IMR-90 (cell line): ENCODE measurements around the gene HMOX2. TPM values are rescaled to one million over a fixed set of nuclear protein-coding genes. Genes with fewer than 3 reads are reported as not detected.

Experiments
- ATAC-seq: fragments of 200-7000 bp; cut with Tn5 transposase; 2 replicates; pipeline ENCODE4 v1.9.1; 2020; ENCODE audit warnings: low read depth, mild to moderate bottlenecking, moderate library complexity
- BruUV-seq: library from RNA; stranded (reverse); fragments of 400-500 nt; replicated peaks from 2 replicates; lab custom pipeline; 2021; lab: Mats Ljungman, UMichigan
- CTCF ChIA-PET: fragments of 300-600 bp; formaldehyde crosslinking; extraction: SDS; loops from one replicate; lab custom pipeline; 2021; ENCODE audit warnings: antibody characterized with exemption; lab: Yijun Ruan, JAX
- POLR2A ChIA-PET: fragments of 300-600 bp; sonication (Branson Sonifier 250); formaldehyde crosslinking; loops from one replicate; lab custom pipeline; 2022; ENCODE audit warnings: antibody characterized with exemption; ENCODE audit not compliant: unreplicated experiment; lab: Charles Lee
- DNase-seq: peaks from one replicate; pipeline ENCODE4 v3.0.0; 2013
- H2AFZ ChIP-seq: replicated peaks from 2 replicates; pipeline ENCODE3; 2013; ENCODE audit warnings: low read length, mild to moderate bottlenecking; ENCODE audit not compliant: poor library complexity
- H2AK5ac ChIP-seq: 2 replicates; pipeline ENCODE4 v1.6.1; 2013; ENCODE audit warnings: low read depth, low read length, inconsistent platforms
- H2AK9ac ChIP-seq: replicated peaks from 2 replicates; pipeline ENCODE3; 2013; ENCODE audit warnings: mild to moderate bottlenecking, low read depth, low read length, moderate library complexity; ENCODE audit not compliant: poor library complexity
- H2BK120ac ChIP-seq: 2 replicates; pipeline ENCODE4 v1.6.1; 2013; ENCODE audit warnings: low read depth, low read length, inconsistent platforms
- H2BK15ac ChIP-seq: 3 replicates; pipeline ENCODE4 v1.6.1; 2013; ENCODE audit warnings: low read depth, low read length, inconsistent platforms
- H2BK20ac ChIP-seq: 2 replicates; pipeline ENCODE4 v1.6.1; 2013; ENCODE audit warnings: low read depth, mild to moderate bottlenecking, inconsistent platforms, low read length, moderate library complexity
- H2BK5ac ChIP-seq: 2 replicates; pipeline ENCODE4 v1.6.1; 2013; ENCODE audit warnings: mild to moderate bottlenecking, low read depth, low read length, inconsistent platforms; ENCODE audit not compliant: poor library complexity, severe bottlenecking
- H3K14ac ChIP-seq: replicated peaks from 2 replicates; pipeline ENCODE4 v1.6.1; 2013; ENCODE audit warnings: low read depth, low read length, inconsistent platforms
- H3K18ac ChIP-seq: 2 replicates; pipeline ENCODE4 v1.6.1; 2013; ENCODE audit warnings: low read depth, low read length, control low read depth
- H3K23ac ChIP-seq: 2 replicates; pipeline ENCODE4 v1.6.1; 2013; ENCODE audit warnings: low read depth, low read length, inconsistent platforms
- H3K27ac ChIP-seq: 2 replicates; pipeline ENCODE4 v1.5.1; 2013; ENCODE audit warnings: mild to moderate bottlenecking, control low read depth, low read length; ENCODE audit not compliant: insufficient read depth
- H3K27me3 ChIP-seq: 2 replicates; pipeline ENCODE4 v1.6.1; 2013; ENCODE audit warnings: low read length; ENCODE audit not compliant: control insufficient read depth, insufficient read depth
- H3K36me3 ChIP-seq: 2 replicates; pipeline ENCODE4 v1.6.1; 2013; ENCODE audit warnings: low read length, mixed read lengths; ENCODE audit not compliant: control insufficient read depth, insufficient read depth
- H3K4ac ChIP-seq: 2 replicates; pipeline ENCODE4 v1.6.1; 2013; ENCODE audit warnings: low read depth, low read length, inconsistent platforms
- H3K4me1 ChIP-seq: 2 replicates; pipeline ENCODE4 v1.6.1; 2013; ENCODE audit warnings: low read length, mixed read lengths; ENCODE audit not compliant: control insufficient read depth, insufficient read depth
- H3K4me2 ChIP-seq: 2 replicates; pipeline ENCODE4 v1.6.1; 2013; ENCODE audit warnings: low read depth, mild to moderate bottlenecking, control low read depth, low read length, moderate library complexity
- H3K4me3 ChIP-seq: 2 replicates; pipeline ENCODE4 v1.5.1; 2013; ENCODE audit warnings: low read depth, mild to moderate bottlenecking, control low read depth, low read length, moderate library complexity; ENCODE audit not compliant: insufficient read depth
- H3K56ac ChIP-seq: 2 replicates; pipeline ENCODE4 v1.6.1; 2013; ENCODE audit warnings: low read length, inconsistent platforms; ENCODE audit not compliant: insufficient read depth; ENCODE audit errors: extremely low read depth
- H3K79me1 ChIP-seq, 2 experiments: 2 replicates each; pipeline ENCODE4 v1.6.1; 2013; ENCODE audit warnings: low read length in 2 of 2, inconsistent platforms in 1 of 2, low read depth in 1 of 2
- H3K9ac ChIP-seq: 2 replicates; pipeline ENCODE4 v1.6.1; 2013; ENCODE audit warnings: low read depth, low read length, control low read depth
- H3K9me1 ChIP-seq: 2 replicates; pipeline ENCODE4 v1.6.1; 2013; ENCODE audit warnings: low read length, inconsistent platforms; ENCODE audit not compliant: insufficient read depth
- H3K9me3 ChIP-seq: 2 replicates; pipeline ENCODE4 v1.6.1; 2013; ENCODE audit warnings: low read length; ENCODE audit not compliant: control insufficient read depth, insufficient read depth
- H4K20me1 ChIP-seq: 2 replicates; pipeline ENCODE4 v1.6.1; 2013; ENCODE audit warnings: low read length, inconsistent platforms; ENCODE audit not compliant: insufficient read depth
- H4K5ac ChIP-seq: 2 replicates; pipeline ENCODE4 v1.6.1; 2013; ENCODE audit warnings: mild to moderate bottlenecking, low read depth, low read length, control low read depth
- H4K8ac ChIP-seq, 2 experiments: 2 replicates each; pipeline ENCODE4 v1.6.1; 2013; ENCODE audit warnings: low read depth in 2 of 2, low read length in 2 of 2, control low read depth in 1 of 2, inconsistent platforms in 1 of 2
- H4K91ac ChIP-seq: 2 replicates; pipeline ENCODE4 v1.6.1; 2013; ENCODE audit warnings: low read depth, low read length, inconsistent platforms; ENCODE audit not compliant: insufficient read depth
- BHLHE40 ChIP-seq: fragments of 150-350 bp; IDR thresholded peaks from 2 replicates; pipeline ENCODE4 v1.6.1; 2016; ENCODE audit warnings: mild to moderate bottlenecking, low read depth, low read length
- CEBPB ChIP-seq: IDR thresholded peaks from 2 replicates; pipeline ENCODE4 v1.6.1; 2012; ENCODE audit warnings: low read depth, low read length, improper control_type of control experiment
- CHD1 ChIP-seq: IDR thresholded peaks from 2 replicates; pipeline ENCODE4 v1.6.1; 2012; ENCODE audit warnings: low read depth, low read length, improper control_type of control experiment
- FOS ChIP-seq: fragments of 150-350 bp; IDR thresholded peaks from 2 replicates; pipeline ENCODE4 v1.6.1; 2016; ENCODE audit warnings: low read depth, low read length
- MAFK ChIP-seq: IDR thresholded peaks from 2 replicates; pipeline ENCODE4 v1.6.1; 2012; ENCODE audit warnings: low read depth, low read length, improper control_type of control experiment
- MAZ ChIP-seq: IDR thresholded peaks from 2 replicates; pipeline ENCODE4 v1.6.1; 2012; ENCODE audit warnings: low read depth, mild to moderate bottlenecking, low read length, improper control_type of control experiment, moderate library complexity, borderline replicate concordance
- MXI1 ChIP-seq: IDR thresholded peaks from 2 replicates; pipeline ENCODE4 v1.6.1; 2012; ENCODE audit warnings: low read depth, mild to moderate bottlenecking, low read length, moderate library complexity, borderline replicate concordance
- NFE2L2 ChIP-seq: fragments of 150-350 bp; IDR thresholded peaks from 2 replicates; pipeline ENCODE4 v1.6.1; 2016; ENCODE audit warnings: low read depth, mild to moderate bottlenecking, low read length
- POLR2A ChIP-seq: IDR thresholded peaks from 2 replicates; pipeline ENCODE4 v1.6.1; 2012; ENCODE audit warnings: mild to moderate bottlenecking, low read depth, low read length
- RAD21 ChIP-seq: IDR thresholded peaks from 2 replicates; pipeline ENCODE4 v1.6.1; 2012; ENCODE audit warnings: low read length, improper control_type of control experiment
- RCOR1 ChIP-seq: IDR thresholded peaks from 2 replicates; pipeline ENCODE4 v1.6.1; 2012; ENCODE audit warnings: mild to moderate bottlenecking, low read length, improper control_type of control experiment; ENCODE audit not compliant: insufficient replicate concordance
- RFX5 ChIP-seq: IDR thresholded peaks from 2 replicates; pipeline ENCODE4 v1.8.0; 2012; ENCODE audit warnings: low read depth, mild to moderate bottlenecking, low read length, moderate library complexity
- SMC3 ChIP-seq: fragments of 150-350 bp; IDR thresholded peaks from 2 replicates; pipeline ENCODE4 v1.6.1; 2016; ENCODE audit warnings: low read depth, mild to moderate bottlenecking, antibody characterized with exemption, low read length, moderate library complexity
- WGBS, 2 experiments: methylation state at CpG; one replicate each; pipeline versions ENCODE4 v1.1.5 to v1.1.7; 2013; ENCODE audit warnings: missing lambda C conversion rate in 2 of 2; ENCODE audit not compliant: insufficient read length in 1 of 2; ENCODE audit errors: extremely low coverage in 2 of 2; 5-methylcytosine and 5-hydroxymethylcytosine counted together
- dilution Hi-C: fragments of 300-500 bp; cut with HindIII; formaldehyde crosslinking; loops from one replicate; pipeline ENCODE4 v1.14.3; 2018; ENCODE audit warnings: low sequenced_read_pairs; ENCODE audit not compliant: unreplicated experiment
- in situ Hi-C: fragments of 300-500 bp; cut with MboI; formaldehyde crosslinking; loops from 3 replicates; pipeline ENCODE4 v1.14.3; 2019; ENCODE audit warnings: low sequenced_read_pairs, inconsistent platforms, mixed read lengths
- intact Hi-C: fragments of 100-400 bp; cut with micrococcal nuclease; formaldehyde crosslinking; loops from 2 replicates; pipeline ENCODE4 v1.10.0; 2022
- polyA plus RNA-seq, 3 experiments: library from polyadenylated mRNA; depleted of rRNA; stranded (reverse); fragments of >200 nt; gene quantifications; 2 replicates each; pipeline ENCODE4 v1.2.3, GENCODE V29; 2012; ENCODE audit warnings: low replicate concordance in 1 of 3
- total RNA-seq: library from RNA; depleted of rRNA; stranded (reverse); fragments of >200 nt; gene quantifications from 2 replicates; pipeline ENCODE4 v1.2.3, GENCODE V29; 2012
- TF ChIP-seq, protein P1 (sequence below): fragments of 150-350 bp; IDR thresholded peaks from 2 replicates; pipeline ENCODE4 v1.6.1; 2017; ENCODE audit warnings: mild to moderate bottlenecking, antibody characterized with exemption, low read length, low read depth
- TF ChIP-seq, protein P2 (sequence below): fragments of 150-350 bp; IDR thresholded peaks from 2 replicates; pipeline ENCODE4 v1.6.1; 2016; ENCODE audit warnings: low read depth, mild to moderate bottlenecking, low read length, moderate library complexity, borderline replicate concordance
- TF ChIP-seq, protein P3 (sequence below): conservative IDR thresholded peaks from 2 replicates; pipeline ENCODE4 v1.5.1; 2012; ENCODE audit warnings: mild to moderate bottlenecking, low read depth, low read length, improper control_type of control experiment

The HMOX2 gene
- total and polyA plus RNA-seq, 2 of the 4 experiments (the other 2 are of a cell fraction): 93.9 to 98.8 TPM

DNA sequence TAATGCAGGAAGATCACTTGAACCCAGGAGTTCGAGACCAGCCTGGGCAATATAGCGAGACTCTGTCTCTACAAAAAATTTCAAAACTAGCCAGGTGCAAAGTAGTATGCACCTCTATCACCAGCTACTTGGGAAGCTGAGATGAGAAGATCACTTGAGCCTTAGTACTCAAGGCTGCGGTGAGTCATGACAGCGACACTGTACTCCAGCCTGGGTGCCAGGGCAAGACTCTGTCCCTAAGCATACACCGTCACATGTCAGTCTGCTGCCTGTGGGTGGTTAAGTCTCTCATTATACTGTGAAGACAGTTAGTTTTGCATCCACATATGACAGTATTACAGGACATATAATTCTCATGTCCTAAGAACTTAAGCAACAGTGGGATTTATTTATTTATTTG is 23.5 kb upstream of the HMOX2 start:
- dilution Hi-C loops (no loop called here), in situ Hi-C loops (no loop called here)

More for the DNA sequence above, 23.5 kb upstream of the HMOX2 start:
- Histone ChIP-seq H3K36me3 (peaks cover 58% of the 10 kb centered on the region), H3K79me1 (peaks cover 10 to 16% of the 10 kb centered on the region in 2 experiments), H3K27ac (no peak overlapping the region), H3K9me1 (0 out of 2 replicates have a peak, but pooled peaks cover 7% of the 10 kb centered on the region), H3K14ac (no peak overlapping the region), H2AK9ac (no peak overlapping the region), H3K18ac (no peak overlapping the region), H3K4me1 (no peaks in the 10 kb centered on the region), H2BK5ac (no peak overlapping the region), H2AFZ (no peak overlapping the region), H3K27me3 (no peaks in the 10 kb centered on the region), H4K5ac (no peak overlapping the region), H2AK5ac (no peak overlapping the region), H3K9me3 (no peaks in the 10 kb centered on the region), H3K56ac (no peak overlapping the region), H2BK15ac (no peak overlapping the region), H4K91ac (no peak overlapping the region), H2BK20ac (no peak overlapping the region), H3K4me3 (no peak overlapping the region), H3K4me2 (no peak overlapping the region), H2BK120ac (no peak overlapping the region), H3K23ac (no peak overlapping the region), H3K9ac (no peak overlapping the region), H3K4ac (no peak overlapping the region), H4K20me1 (peaks cover 15% of the 10 kb centered on the region), H4K8ac (no peak overlapping the region)
- no TSS peak for BruUV-seq
- intact Hi-C loops: no loop called here
- DNase-seq (no peak), ATAC-seq (no peak)
- ChIA-PET POLR2A (no interaction called here), CTCF (no interaction called here)
- whole genome bisulfite sequencing, 2 experiments: no CpG with 5 or more reads among the region's 5 CpGs
- TF ChIP-seq NFE2L2: no peak
- TF ChIP-seq MAZ: no peak
- no peak for TF ChIP-seq RCOR1
- TF ChIP-seq POLR2A: no peak
- TF ChIP-seq, protein P1, sequence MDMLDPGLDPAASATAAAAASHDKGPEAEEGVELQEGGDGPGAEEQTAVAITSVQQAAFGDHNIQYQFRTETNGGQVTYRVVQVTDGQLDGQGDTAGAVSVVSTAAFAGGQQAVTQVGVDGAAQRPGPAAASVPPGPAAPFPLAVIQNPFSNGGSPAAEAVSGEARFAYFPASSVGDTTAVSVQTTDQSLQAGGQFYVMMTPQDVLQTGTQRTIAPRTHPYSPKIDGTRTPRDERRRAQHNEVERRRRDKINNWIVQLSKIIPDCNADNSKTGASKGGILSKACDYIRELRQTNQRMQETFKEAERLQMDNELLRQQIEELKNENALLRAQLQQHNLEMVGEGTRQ: no peak
- TF ChIP-seq RFX5: no peak
- TF ChIP-seq MAFK: no peak
- no peak for TF ChIP-seq CEBPB
- TF ChIP-seq, protein P2, sequence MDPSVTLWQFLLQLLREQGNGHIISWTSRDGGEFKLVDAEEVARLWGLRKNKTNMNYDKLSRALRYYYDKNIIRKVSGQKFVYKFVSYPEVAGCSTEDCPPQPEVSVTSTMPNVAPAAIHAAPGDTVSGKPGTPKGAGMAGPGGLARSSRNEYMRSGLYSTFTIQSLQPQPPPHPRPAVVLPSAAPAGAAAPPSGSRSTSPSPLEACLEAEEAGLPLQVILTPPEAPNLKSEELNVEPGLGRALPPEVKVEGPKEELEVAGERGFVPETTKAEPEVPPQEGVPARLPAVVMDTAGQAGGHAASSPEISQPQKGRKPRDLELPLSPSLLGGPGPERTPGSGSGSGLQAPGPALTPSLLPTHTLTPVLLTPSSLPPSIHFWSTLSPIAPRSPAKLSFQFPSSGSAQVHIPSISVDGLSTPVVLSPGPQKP: no peak
- no peak for TF ChIP-seq CHD1
- TF ChIP-seq, protein P3, sequence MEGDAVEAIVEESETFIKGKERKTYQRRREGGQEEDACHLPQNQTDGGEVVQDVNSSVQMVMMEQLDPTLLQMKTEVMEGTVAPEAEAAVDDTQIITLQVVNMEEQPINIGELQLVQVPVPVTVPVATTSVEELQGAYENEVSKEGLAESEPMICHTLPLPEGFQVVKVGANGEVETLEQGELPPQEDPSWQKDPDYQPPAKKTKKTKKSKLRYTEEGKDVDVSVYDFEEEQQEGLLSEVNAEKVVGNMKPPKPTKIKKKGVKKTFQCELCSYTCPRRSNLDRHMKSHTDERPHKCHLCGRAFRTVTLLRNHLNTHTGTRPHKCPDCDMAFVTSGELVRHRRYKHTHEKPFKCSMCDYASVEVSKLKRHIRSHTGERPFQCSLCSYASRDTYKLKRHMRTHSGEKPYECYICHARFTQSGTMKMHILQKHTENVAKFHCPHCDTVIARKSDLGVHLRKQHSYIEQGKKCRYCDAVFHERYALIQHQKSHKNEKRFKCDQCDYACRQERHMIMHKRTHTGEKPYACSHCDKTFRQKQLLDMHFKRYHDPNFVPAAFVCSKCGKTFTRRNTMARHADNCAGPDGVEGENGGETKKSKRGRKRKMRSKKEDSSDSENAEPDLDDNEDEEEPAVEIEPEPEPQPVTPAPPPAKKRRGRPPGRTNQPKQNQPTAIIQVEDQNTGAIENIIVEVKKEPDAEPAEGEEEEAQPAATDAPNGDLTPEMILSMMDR: no peak
- TF ChIP-seq FOS: no peak
- no peak for TF ChIP-seq SMC3
- TF ChIP-seq MXI1: no peak
- TF ChIP-seq BHLHE40: no peak
- no peak for TF ChIP-seq RAD21
